GM12865 (cell line): ENCODE measurements around the gene LRRC10B.
"Not testable (repeated sequence)": the region's sequence is repeated elsewhere in the genome, so short reads cannot be mapped to it uniquely, and the experiment has no call there.

ENCODE experiments used
- DNase-seq: peaks from one replicate; pipeline ENCODE4 v3.0.0; 2010; ENCODE audit warnings: low read depth
- H3K4me3 ChIP-seq: 2 replicates; pipeline ENCODE4 v1.5.1; 2011; ENCODE audit warnings: mild to moderate bottlenecking, low read depth, low read length, control low read depth
- TF ChIP-seq, protein P1 (sequence below): IDR thresholded peaks from 2 replicates; pipeline ENCODE4 v1.5.1; 2011; ENCODE audit warnings: low read length, control low read depth, low read depth, inconsistent platforms; ENCODE audit not compliant: insufficient read depth; ENCODE audit errors: missing control alignments

Gene LRRC10B

DNA sequence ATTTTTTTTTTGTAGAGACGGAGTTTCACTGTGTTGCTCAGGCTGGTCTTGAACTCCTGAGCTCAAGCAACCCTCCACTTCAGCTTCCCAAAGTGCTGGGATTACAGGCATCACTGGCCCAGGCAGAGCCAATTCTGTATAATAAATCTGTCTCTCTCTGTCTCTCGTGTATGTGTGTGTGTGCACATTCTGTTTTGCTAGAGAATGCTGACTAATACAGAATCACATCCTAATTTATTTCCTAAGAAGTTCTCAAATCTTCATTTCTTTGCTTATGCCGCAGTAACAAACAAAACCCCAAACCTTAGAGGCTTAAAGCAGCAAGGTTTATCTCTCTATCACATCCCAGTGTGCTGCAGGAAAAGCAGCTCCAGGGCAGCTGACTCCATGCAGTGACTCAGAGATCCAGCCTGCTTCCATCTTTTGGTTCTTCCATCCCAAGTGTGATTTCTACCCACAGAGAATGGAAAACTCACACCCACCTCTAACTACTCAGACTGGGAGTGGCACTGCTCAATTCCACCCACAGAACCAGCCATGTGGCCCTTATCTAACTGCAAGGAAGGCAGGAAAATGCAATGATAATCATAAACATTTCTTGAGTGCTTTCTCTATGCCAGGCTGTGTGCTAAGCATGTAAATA, 35.1 kb upstream of the LRRC10B start:
- no peak for DNase-seq
- no peak overlapping the region for H3K4me3 ChIP-seq
- TF ChIP-seq, protein P1, sequence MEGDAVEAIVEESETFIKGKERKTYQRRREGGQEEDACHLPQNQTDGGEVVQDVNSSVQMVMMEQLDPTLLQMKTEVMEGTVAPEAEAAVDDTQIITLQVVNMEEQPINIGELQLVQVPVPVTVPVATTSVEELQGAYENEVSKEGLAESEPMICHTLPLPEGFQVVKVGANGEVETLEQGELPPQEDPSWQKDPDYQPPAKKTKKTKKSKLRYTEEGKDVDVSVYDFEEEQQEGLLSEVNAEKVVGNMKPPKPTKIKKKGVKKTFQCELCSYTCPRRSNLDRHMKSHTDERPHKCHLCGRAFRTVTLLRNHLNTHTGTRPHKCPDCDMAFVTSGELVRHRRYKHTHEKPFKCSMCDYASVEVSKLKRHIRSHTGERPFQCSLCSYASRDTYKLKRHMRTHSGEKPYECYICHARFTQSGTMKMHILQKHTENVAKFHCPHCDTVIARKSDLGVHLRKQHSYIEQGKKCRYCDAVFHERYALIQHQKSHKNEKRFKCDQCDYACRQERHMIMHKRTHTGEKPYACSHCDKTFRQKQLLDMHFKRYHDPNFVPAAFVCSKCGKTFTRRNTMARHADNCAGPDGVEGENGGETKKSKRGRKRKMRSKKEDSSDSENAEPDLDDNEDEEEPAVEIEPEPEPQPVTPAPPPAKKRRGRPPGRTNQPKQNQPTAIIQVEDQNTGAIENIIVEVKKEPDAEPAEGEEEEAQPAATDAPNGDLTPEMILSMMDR: no peak

DNA sequence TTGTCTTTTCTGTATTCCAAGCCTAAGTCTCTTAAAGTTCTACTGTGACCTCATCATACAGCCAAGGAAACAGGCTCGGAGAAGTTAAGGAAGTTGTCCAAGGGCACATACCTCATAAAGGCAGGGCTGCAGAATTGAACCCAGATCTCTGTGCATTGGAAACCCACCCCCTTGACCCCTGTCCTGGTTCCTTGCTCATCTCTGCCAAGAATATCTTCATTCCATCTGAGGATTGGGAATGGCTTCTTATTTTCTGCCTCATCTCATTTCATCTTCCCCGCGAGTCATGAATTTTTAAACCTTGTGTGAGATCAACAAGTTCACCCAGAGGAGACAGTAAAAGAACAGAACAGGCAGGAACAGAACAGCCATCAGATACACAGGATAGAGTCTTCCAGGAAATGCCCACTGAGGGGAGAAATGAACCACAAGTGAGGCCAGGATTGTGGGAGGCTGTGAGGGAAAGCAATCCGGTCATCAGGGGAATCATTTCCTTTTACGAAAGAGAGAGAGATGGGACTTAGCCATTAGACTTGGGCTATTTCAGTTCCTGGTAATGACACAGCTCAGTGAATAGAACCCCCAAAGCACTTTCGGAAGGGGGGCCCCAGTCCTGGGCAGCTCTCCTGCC, 34.4 kb upstream of the LRRC10B start:
- TF ChIP-seq, protein P1: no peak
- H3K4me3 ChIP-seq: no peak overlapping the region
- no peak for DNase-seq

DNA sequence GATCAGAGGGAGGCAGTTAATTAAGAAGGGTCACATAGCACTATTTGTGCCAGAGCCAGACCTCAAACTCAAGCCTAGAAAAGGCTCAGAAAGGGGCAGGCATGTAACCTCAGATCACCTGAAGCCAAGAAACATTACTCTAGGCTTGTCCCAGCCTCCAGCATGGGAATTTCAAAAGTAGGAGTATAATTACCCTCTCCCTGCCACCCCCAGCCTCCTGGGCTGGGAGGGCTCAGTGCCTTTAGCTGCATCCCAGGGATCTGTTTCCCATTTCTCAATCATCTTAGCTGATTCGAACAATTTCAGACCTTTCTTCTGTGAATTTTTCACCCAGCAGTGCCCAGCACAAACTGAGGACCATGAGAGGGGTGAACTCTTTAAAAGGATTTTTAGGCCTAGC, 33.1 kb upstream of the LRRC10B start:
- TF ChIP-seq, protein P1: no peak
- no peak for DNase-seq
- no peak overlapping the region for H3K4me3 ChIP-seq

DNA sequence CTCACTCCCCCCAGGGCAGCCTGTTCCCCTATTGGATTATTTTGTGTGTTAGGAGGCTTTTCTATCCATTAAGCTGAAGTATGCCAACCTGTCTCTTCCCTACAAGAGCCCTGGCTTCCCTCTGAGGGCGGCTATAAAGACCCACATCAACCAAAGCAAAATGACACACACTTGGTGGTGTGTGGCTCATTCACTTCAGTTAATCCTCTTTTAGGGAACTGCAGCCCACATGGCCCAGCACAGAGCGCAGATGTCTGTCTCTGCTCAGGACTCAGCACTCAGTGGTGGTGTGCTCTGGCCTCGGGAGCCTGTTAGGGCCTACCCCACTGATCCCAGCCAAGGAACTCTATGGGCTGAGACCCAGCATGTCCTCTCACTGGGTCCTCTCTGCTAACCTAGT, 32.2 kb upstream of the LRRC10B start:
- DNase-seq: no peak
- TF ChIP-seq, protein P1: no peak
- no peak overlapping the region for H3K4me3 ChIP-seq

DNA sequence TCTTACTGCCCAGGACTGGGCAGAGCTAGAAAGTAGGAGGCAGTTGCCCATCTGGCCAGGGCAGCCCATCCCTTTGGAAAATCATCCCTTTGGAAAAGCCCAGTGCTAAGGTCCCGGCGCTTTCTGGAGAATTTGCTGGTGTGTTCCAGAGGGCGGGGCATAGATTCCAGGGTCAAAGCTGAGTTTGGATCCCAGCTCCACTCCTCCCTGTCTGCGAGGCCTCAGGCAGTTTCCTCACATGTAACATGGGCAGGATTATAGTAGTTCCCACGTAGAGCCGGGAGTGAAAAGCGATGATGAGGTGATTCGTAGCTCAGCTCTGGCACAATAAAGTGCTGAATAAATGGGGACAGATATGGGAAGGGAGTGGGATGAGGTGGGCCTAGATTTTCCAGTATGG, 31.4 kb upstream of the LRRC10B start:
- DNase-seq: no peak
- TF ChIP-seq, protein P1: no peak
- no peak overlapping the region for H3K4me3 ChIP-seq

DNA sequence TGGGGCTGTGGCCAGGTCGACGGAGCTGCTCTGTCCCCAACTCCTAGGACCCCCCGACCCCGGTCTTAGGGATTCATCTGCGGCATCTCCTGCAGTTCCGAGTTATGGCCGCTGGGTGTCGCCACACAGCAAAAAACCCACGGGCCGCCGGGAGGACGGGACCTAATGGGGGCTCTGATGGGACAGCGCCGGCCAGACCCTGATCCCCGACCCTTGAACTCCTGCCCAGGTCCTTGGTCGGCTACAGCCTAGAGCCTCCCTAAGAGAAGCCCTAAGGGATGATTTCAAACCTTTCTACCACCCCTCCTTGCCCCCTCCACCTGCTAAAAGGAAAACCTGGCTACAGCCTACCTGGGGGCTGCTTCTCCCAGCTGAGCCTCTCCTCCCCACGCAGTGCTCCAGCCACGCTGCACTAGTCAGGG, 30.8 kb upstream of the LRRC10B start:
- peak; percentile 41 for DNase-seq
- H3K4me3 ChIP-seq: no peak overlapping the region
- TF ChIP-seq, protein P1: peak; percentile 89

DNA sequence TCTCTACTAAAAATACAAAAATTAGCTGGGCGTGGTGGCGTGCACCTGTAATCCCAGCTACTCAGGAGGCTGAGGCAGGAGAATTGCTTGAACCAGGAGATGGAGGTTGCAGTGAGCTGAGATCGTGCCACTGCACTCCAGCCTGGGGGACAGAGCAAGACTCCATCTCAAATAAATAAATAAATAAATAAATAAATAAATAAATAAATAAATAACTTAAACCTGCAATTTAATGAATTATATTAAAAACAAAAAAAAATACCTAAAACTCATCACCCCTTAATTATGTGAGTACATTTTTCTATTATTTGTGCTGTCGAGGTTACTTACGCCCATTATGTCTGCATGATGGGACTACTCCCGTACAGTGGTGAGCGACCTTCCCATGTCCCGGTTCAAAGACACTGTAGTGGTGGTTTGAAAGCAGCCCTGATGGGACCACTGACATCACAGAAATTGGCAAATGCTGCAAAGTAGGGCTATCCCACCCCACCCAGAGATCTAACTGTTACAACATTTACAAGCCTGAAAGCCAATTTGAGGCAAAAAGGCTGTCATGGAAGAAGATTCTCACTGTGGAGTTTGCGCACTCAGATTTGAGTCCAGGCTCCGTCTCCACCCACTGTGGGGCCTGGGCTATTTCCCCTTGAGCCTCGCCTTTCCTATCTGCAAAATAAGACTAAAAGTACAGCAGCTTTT, 29.0 kb upstream of the LRRC10B start:
- H3K4me3 ChIP-seq, DNase-seq: not testable (repeated sequence)
